HG02885 (cell line): ENCODE data around the gene INTS4.
"Not testable (repeated sequence)": the region's sequence is repeated elsewhere in the genome, so short reads cannot be mapped to it uniquely, and the experiment has no call there.

ENCODE experiments used
- ATAC-seq: cut with Tn5 transposase; IDR thresholded peaks from one replicate; pipeline ENCODE4 v1.9.1; 2021; ENCODE audit warnings: mild to moderate bottlenecking; ENCODE audit not compliant: unreplicated experiment, poor library complexity

Gene INTS4

DNA sequence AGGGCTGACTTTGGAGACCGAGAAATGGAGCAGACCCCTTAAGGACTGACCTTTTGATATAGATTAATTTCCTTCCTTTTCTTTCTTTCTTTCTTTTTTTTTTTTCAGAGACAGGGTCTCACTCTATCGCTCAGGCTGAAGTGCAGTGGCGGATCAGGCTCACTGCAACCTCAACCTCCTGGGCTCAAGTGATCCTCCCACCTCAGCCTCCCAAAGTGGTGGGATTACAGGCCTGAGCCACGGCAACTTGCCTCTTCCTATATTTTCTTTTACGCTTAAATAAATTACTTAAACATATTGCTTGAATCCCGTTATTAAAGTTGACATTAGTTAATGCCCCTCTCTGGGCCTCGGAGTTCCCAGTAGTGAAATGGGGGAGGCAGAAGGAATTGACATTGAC lies 29.0 kb upstream of the INTS4 start:
- no peak for ATAC-seq

GRCh38 chr11:78022397-78023396 lies 28.2 kb upstream of the INTS4 start, which contains the start of gene KCTD14:
TSS of gene KCTD14 (minus strand) at chr11:78023276. CDS start at chr11:78023249, 27 bp downstream.
- no peak for ATAC-seq

DNA sequence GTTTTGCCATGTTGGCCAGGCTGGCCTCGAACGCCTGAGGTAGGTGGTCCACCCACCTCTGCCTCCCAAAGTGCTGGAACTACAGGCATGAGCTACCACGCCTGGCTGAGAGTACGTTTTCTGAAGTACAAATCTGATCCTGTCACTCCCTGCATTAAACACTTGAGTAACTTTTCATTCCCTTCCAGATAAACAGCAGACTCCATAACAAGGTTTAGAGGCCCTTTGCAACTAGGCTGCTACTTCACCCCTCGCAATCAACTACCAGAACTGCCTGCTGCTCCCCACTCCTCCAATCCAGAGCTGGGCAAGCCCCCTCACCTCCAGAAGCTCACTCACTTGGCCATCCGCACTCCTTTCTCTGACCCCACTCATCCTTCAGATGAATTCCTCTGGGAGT lies 27.1 kb upstream of the INTS4 start:
- ATAC-seq, result no peak

GRCh38 chr11:78020246-78020645 lies 25.8 kb upstream of the INTS4 start:
- ATAC-seq, result no peak

DNA sequence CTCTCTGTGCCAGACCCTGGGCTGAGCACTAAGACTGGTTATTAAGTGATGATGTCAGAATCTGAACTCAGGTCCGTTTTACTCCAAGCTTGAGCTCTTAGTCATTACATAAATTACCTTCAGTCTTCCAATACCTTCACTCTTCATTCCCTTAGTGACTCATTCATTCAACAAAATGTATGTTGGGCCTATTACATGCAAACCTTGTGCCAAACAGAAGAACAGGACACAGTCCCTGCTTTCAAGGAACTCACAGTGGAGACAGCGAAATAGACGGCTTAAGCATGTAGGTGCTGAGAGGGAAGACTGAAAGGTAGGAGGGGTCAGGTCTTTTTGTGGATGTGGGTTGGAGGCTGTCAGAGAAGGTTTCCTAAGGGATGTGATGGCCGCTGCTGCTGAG lies 25.3 kb upstream of the INTS4 start:
- ATAC-seq, result no peak

GRCh38 chr11:78015878-78016277 lies 21.4 kb upstream of the INTS4 start:
- no peak for ATAC-seq

DNA sequence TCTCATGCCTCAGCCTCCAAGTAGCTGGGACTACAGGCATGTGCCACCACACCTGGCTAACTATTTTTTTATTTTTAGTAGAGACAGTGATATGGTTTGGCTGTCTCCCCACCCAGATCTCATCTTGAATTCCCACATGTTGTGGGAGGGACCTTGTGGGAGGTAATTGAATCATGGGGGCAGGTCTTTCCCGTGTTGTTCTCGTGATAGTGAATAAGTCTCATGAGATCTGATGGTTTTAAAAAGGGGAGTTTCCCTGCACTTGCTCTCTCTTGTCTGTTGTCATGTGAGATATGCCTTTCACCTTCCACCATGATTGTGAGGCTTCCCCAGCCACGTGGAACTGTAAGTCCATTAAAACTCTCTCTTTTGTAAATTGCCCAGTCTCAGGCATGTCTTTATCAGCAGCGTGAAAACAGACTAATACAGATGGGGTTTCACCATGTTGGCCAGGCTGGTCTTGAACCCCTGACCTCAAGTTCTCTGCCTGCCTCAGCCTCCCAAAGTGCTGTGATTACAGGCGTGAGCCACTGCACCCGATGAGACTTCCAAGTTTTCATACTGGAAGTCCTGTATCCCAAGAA lies 20.6 kb upstream of the INTS4 start:
- ATAC-seq, result not testable (repeated sequence)

- ATAC-seq, result no peak
These were observed 16.8 kb upstream of the INTS4 start for GRCh38 chr11:78011301-78011700.

DNA sequence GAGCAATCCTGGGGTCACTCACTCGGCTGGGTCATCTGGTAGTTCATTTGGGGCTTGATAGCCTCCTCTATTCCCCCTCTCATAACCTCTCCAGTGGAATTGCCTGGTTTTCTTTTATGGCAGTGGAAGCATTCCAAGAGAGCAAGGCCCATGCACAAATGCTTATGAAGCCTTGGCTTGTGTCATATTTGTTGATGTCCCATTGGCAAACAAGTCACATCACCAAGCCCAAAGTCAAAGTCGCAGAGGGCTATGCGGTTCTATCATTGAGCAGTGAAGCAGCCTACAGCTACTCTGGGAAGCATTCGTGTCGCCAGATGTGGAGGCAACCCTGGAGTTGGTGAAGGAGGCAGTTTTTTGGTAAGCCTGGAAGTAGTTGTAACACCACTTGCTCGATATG lies 16.3 kb upstream of the INTS4 start:
- no peak for ATAC-seq

DNA sequence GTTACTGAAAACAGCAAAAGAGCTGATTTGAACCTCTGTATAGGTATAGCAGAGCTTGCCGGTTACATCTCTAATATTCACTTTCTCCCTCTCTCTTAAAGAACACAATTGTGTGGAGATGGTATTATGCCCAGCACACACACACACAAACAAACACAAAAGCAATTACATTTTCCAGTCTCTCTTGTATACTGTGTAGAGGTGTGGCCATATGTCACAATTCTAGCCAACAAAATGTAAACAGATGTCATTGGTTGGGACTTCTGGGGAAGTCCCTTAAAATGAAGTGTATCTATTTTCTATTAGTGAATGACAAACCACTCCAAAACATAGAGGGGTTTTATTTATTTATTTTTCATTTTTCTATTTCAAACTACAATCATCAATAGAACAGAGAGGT lies 15.8 kb upstream of the INTS4 start:
- no peak for ATAC-seq

- no peak for ATAC-seq
These were observed 14.6 kb upstream of the INTS4 start for GRCh38 chr11:78009062-78009461.

GRCh38 chr11:78000193-78000592 lies 5.7 kb upstream of the INTS4 start:
- ATAC-seq, result peak; percentile 72

DNA sequence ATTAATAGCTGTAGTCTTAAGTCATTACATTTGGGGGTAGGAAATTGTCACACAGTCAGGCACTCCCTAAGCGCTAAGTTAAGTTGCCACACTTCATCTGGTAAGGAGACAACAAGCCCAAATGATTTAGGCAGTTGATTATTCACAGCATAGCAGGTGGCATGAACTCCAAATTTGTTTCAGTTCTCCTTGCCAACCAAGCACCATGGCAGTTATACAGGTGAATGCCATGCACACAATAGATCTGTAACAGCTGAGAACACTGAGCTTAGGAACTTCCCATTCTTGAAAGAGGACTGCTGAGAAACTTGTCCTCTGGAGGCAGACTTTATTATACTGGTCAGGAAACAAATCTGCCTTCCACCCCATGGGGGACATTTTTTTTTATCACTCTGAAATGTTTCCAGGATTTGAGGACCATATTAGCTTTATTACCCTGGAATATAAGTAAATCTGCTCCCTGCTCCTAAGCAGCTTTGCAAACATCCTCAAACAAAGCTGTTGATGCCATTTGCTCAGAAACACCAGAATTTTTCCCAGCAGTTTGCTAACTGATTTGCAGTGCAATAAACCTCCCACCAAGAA lies 5.1 kb upstream of the INTS4 start:
- ATAC-seq, result no peak

DNA sequence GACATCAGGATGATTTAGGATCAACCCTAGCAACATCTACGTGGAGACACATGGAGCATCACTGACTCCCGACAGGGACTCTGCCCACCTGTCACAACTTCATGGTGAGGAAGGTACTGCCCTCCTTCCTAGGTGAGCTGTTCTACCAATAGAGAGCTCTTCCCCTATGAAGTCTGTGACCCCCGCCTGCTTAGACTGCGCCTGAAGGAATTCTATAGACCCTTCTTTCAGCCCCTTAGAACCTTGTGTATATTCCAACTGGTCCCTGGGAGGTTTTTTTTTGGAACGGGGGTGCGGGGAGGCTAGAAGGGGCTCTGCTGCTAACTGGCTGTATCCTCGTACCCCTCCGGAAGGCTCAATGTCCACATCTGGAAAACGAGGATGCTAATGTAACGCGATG lies 566 bp downstream of the INTS4 start:
- no peak for ATAC-seq

DNA sequence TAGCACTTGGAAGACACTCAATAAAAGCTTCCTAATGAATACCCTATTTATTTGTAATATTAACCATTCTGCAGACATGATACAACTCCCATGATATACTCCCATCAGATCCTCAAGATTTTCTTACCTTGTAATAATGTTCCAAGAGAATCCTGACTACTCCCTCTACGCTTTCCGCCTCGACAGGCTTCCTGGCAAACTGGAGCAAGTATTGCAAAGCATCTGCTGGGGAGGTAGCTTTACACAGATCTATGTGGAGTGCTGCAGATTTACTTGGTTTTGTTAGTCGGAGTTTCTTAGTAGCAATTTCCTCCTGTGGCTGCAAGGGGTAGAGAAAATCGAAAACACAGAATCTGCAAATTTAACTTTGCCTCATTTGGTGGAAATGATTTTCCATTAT lies 3.5 kb downstream of the INTS4 start:
- ATAC-seq, result no peak

DNA sequence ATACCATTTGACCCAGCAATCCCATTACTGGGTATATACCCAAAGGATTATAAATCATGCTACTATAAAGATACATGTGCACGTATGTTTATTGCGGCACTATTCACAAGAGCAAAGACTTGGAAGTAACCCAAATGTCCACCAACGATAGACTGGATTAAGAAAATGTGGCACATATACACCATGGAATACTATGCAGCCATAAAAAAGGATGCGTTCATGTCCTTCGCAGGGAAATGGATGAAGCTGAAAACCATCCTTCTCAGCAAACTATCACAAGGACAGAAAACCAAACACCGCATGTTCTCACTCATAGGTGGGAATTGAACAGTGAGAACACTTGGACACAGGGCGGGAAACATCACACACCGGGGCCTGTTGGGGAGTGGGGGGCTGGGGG lies 8.0 kb downstream of the INTS4 start:
- ATAC-seq, result not testable (repeated sequence)

DNA sequence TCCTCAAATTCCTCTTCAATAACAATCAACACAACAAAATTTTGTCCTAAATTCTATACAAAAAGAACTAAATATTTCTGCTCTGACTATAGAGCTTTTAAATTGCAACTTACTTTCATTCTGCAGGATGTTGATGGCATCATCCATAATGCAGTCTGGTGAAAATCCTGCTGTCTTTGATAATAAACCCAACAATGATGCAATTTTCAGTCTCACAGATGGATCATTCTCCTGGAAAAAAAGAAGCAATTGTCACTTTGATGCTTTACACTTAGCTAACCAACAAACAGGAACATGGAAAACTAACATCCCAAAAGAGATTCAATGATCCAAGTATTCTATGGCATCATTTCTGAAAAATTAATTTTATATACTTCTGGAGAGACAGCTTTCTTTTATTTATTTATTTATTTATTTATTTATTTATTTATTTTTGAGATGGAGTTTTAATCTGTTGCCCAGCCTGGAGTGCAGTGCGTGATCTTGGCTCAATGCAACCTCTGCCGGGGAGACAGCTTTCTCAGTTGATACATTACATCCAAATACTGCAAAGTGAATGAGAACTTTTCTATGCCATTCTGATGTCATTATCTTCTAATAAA lies 13.0 kb downstream of the INTS4 start:
- ATAC-seq, result no peak

GRCh38 chr11:77968337-77968736 lies 26.1 kb downstream of the INTS4 start:
- no peak for ATAC-seq

DNA sequence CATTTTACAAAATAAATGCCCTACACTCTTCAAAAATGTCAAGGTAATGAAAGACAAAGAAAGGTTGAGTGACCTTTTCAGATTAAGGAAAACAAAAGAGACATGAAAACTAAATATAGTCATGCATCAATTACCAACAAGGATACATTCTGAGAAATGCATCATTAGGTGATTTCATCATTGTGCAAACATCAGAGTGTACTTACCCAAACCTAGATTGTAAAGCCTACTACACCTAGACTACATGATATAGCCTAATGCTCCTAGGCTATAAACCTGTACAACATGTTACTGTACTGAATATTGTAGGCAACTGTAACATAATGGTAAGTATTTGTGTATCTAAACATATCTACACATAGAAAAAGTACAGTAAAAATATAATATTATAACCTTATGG lies 26.7 kb downstream of the INTS4 start:
- ATAC-seq, result no peak

DNA sequence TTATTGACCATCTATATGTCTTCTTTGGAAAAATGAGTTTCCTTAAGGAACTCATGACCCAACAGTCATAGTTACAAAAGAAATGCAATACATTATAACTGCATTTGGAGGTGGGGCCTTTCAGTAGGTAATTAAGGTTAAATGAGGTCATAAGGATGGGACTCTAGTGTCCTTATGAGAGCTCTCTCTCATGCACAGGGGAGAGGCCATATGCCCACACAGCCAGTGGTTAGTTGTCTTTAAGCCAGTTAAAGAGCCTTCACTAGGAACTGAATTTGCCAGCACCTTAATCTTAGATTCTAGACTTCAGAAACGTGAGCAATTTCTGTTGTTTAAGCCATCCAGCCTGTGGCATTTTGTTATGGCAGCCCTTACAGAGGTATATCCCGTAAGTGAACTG lies 27.3 kb downstream of the INTS4 start:
- no peak for ATAC-seq

GRCh38 chr11:77966338-77966737 lies 28.1 kb downstream of the INTS4 start:
- ATAC-seq, result no peak
